ENCODE results near the gene UMOD.
"Not testable (repeated sequence)": the region's sequence is repeated elsewhere in the genome, so short reads cannot be mapped to it uniquely, and the experiment has no call there.

The UMOD gene

GRCh38 chr16:20319406-20319805, 33.1 kb downstream of the UMOD start:
- DNase-seq = no peak

- DNase-seq = no peak
Observed at GRCh38 chr16:20318437-20318836, 34.1 kb downstream of the UMOD start.

GRCh38 chr16:20318006-20318405, 34.5 kb downstream of the UMOD start:
- no peak for DNase-seq

DNA sequence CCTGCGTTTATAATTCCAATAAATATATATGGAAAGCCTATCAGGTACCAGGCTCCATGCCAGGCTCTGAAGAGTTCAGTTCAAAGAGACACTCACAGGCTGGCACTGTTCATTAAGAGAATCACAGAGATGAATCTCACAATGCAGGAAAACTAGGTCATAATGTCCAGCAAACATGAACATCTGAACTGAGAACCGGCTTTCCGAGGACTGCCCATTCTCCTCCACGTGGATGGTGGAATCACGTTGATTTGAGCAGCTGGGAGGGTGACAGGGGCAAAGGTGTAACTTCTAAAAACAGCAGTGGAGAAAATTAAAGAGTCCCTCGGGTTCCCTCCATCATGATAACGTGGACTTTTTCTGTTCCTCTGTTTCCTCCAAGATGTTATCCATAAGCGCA, 35.4 kb downstream of the UMOD start:
- no peak for DNase-seq

- no peak for DNase-seq
Observed at GRCh38 chr16:20316715-20317114, 35.8 kb downstream of the UMOD start.

DNA sequence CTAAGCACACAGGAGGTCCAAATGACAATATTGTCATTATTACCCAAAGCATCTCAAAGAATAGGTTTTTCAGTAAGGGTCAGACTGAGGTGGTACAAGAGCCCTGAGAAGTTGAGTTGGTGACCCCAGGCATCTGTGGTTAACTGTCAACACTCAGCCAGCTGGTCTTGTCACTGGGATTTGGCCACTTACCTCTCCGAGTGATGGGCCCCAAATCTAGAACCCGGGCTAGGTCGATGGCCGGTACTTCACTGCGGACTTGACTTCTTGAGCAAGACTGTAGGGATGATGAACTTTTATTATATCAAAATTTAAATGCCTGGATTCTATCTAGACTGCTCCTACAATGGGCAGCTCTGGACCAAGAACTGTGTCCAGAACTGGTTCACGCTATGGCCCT, 36.8 kb downstream of the UMOD start:
- DNase-seq = no peak

GRCh38 chr16:20314575-20314974, 37.9 kb downstream of the UMOD start:
- DNase-seq = no peak

DNA sequence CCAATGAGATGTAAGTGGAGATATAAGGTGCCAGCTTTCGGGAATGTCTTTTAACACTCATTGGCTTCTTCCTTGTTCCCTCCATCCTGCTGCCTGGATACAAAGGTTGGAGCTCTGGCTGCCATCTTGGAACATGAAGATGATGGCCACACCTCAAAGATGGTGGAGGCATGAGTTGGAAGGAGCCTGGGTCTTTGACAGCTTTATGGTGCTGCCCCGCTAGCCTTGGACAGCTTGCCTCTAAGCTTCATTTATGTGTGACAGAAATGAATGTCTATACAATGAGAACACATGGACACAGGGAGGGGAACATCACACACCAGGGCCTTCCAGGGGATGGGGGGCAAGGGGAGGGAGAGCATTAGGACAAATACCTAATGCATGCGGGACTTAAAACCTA, 38.8 kb downstream of the UMOD start:
- DNase-seq = no peak

GRCh38 chr16:20312536-20313095, 39.9 kb downstream of the UMOD start:
- not testable (repeated sequence) for DNase-seq

- DNase-seq = no peak
Observed at GRCh38 chr16:20311548-20311947, 41.0 kb downstream of the UMOD start.

DNA sequence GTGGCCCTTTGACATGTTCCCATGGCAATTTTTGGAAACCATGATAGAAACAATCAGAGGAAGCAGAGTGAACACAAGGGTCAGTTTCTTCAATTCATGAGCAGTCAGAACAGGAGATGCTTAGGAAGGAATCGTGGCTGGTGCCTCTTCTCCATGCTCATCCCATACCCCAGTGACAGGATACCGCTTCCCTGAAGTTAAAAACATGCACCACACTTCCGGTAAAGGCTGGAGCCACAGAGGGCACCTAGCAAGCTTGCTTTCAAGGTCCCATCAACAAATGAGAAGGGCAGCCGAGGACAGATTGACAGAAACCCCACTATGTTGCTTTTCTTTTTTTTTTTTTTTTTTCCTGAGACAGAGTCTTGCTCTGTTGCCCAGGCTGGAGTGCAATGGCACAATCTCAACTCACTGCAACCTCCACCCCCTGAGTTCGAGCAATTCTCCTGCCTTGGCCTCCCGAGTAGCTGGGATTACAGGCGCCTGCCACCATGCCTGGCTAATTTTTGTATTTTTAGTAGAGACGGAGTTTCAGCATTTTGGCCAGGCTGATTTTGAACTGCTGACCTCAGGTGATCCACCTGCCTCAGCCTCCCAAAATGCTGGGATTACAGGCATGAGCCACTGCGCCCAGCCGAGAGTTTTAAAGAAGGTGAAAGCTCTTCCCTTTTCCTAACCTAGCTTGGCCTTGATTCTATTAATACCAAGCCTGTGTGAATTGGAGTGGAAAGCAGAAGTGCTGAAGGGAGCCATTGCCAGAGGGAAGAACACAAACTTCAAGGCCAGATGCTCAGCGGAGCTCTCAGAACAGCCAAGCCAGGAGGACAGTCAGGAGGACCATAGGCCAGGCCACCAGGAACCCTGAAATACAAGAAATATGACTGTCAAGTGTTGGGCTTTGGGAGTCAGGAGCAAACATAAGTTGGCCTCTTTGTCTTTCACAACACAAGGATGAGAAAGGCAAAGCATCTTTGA, 41.8 kb downstream of the UMOD start:
- DNase-seq = no peak

DNA sequence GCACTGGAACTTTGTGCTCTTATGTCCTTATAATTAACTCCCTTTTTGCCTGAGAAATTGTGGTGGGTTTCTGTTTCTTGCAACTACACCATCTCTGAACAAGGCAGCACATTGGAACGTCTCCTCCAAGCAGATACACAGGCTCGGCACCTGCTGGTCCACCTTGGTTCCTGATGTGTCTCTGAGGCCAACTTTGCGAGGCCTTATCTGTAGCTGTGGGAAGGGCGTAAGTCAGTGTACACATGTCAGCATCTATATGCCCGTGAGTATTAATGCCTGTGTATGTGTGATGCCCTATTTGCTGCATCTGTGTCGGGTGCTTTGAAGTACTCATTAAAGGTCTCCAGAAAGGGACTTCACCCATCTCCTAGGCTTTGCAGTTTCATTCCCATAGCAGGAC, 42.7 kb downstream of the UMOD start:
- no peak for DNase-seq

GRCh38 chr16:20308801-20309590, 43.5 kb downstream of the UMOD start:
- DNase-seq = no peak

DNA sequence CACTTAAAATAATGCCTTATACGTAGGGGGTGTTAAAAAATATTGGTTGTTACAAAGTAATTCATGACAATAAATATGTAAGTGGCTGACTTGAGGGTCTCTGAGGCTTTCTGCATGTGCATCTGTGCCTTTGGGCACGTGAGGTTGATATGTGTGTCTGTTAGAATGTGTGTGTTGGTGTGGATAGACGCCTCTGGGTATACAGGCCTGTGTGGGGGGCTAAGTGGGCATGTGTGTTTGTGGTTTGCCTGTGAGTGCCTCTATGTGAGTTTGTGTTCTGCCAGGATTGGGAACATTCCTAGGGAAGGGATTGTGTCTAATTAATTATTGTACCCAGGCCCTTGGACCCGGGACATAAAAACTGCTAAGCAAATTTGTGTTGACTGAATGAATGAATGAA, 44.2 kb downstream of the UMOD start:
- no peak for DNase-seq

DNA sequence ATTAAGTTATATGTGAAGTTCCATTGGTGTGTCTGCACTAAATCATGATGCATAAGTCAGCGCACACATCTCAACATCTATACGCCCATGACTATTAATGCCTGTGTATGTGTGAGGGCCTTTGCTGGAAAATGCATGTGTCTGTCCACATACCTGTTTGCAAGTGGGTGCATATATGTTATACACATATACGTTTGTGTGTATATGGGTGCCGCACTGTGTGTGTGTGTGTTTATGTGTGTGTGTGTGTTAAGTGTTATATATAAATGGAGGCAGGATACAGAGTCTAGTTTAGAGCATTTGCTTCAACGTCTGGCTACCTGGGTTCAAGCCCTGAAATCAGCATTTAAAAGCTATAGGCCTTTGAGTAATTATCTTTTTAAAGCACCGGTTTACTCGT, 44.7 kb downstream of the UMOD start:
- DNase-seq = no peak

GRCh38 chr16:20307240-20307671, 45.3 kb downstream of the UMOD start:
- DNase-seq = no peak

DNA sequence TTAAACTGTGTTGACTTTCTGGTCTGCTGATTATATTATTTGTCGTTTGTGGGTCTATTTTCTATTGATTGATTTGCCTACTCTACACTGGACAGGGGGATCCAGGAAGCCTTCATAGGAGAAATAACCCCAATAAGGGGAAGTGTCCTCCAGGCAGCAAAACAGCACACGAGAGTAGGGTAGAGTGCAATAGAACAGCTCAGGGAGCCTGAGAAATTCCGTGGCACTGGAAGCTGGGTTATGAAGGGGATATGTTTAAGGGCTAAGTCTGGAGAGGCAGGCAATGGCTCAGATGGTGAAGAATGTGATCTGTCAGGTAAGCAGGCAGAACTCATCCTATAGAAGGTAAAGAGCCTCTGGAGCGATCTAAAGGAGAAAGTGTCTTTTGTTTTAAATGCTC, 46.1 kb downstream of the UMOD start:
- no peak for DNase-seq

GRCh38 chr16:20303012-20303411, 49.5 kb downstream of the UMOD start:
- no peak for DNase-seq

GRCh38 chr16:20302389-20302788, 50.1 kb downstream of the UMOD start:
- no peak for DNase-seq

- DNase-seq = no peak
Observed at GRCh38 chr16:20301840-20302239, 50.7 kb downstream of the UMOD start.

GRCh38 chr16:20300312-20301097, 52.0 kb downstream of the UMOD start:
- no peak for DNase-seq

DNA sequence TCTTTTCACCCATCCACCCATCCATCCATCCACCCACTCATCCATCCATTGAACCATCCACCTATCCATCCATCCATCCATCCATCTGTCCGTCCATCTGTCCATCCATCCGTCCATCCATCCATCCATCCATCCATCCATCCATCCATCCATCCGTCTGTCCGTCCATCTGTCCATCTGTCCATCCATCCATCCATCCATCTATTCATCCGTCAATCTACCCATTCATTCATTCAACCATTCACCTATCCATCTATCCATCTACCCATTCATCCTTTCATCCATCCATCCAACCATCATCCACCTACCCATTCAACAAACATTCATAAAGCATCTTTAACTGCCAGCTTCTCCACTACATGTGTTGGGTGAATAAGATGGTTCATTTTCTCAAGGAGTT, 54.1 kb downstream of the UMOD start:
- no peak for DNase-seq
